GM23338 (cell line): ENCODE data around the gene UBALD2.

Source experiments
- CREB1 ChIP-seq: fragments of 250-450 bp; sonication (Bioruptor Pico); IDR thresholded peaks from 2 replicates; pipeline ENCODE4 v1.5.0; 2020; ENCODE audit warnings: low read depth, mild to moderate bottlenecking, moderate library complexity
- CTCF ChIP-seq, 2 experiments: fragments of 200-600 bp in 1 of 2; sonication (generic) in 1 of 2; conservative IDR thresholded peaks; 2 replicates each; pipeline versions ENCODE4 v1.5.1 to v1.6.1; 2016 to 2017; ENCODE audit warnings: antibody characterized with exemption in 2 of 2, low read depth in 2 of 2, mild to moderate bottlenecking in 2 of 2, moderate library complexity in 1 of 2
- ETS1 ChIP-seq: IDR thresholded peaks from 2 replicates; pipeline ENCODE4 v1.6.1; 2016; ENCODE audit warnings: antibody characterized with exemption
- EZH2 ChIP-seq: fragments of 200-600 bp; sonication (generic); IDR thresholded peaks from one replicate; pipeline ENCODE4 v1.8.0; 2017; ENCODE audit warnings: antibody characterized with exemption, mild to moderate bottlenecking, low read depth; ENCODE audit not compliant: unreplicated experiment
- EZH2phosphoT487 ChIP-seq: fragments of 200-600 bp; sonication (generic); IDR thresholded peaks from one replicate; pipeline ENCODE4 v1.8.1; 2018; ENCODE audit warnings: antibody characterized with exemption; ENCODE audit not compliant: unreplicated experiment
- JUNB ChIP-seq: IDR thresholded peaks from one replicate; pipeline ENCODE4 v1.6.1; 2016; ENCODE audit warnings: antibody characterized with exemption; ENCODE audit not compliant: unreplicated experiment
- NANOG ChIP-seq: IDR thresholded peaks from 2 replicates; pipeline ENCODE4 v1.6.1; 2016; ENCODE audit warnings: antibody characterized with exemption, borderline replicate concordance
- POLR2AphosphoS5 ChIP-seq: IDR thresholded peaks from 2 replicates; pipeline ENCODE4 v1.6.1; 2016; ENCODE audit warnings: antibody characterized with exemption, low read depth
- REST ChIP-seq: IDR thresholded peaks from one replicate; pipeline ENCODE4 v1.6.1; 2018; ENCODE audit warnings: antibody characterized with exemption; ENCODE audit not compliant: unreplicated experiment
- ZNF114 ChIP-seq: fragments of 250-450 bp; sonication (Bioruptor Pico); IDR thresholded peaks from 2 replicates; pipeline ENCODE4 v1.5.0; 2020; ENCODE audit warnings: mild to moderate bottlenecking, moderate library complexity
- ZNF331 ChIP-seq: fragments of 250-450 bp; sonication (Bioruptor Pico); IDR thresholded peaks from 2 replicates; pipeline ENCODE4 v1.5.0; 2020; ENCODE audit warnings: low read depth, mild to moderate bottlenecking, moderate library complexity
- ZNF462 ChIP-seq: fragments of 250-450 bp; sonication (Bioruptor Pico); IDR thresholded peaks from 2 replicates; pipeline ENCODE4 v1.5.0; 2020; ENCODE audit warnings: mild to moderate bottlenecking, moderate library complexity

- TF ChIP-seq CTCF (conservative IDR thresholded peaks at IDR 0.05; ENCODE audit: low read depth in 2 of 2) = peak in 1 of 2 experiments; percentile 28; a peak in 1 of 4 replicates
- TF ChIP-seq EZH2 = no peak
- no peak; the same call in 1 of the 2 replicates for TF ChIP-seq POLR2AphosphoS5
- no peak for TF ChIP-seq REST
- no peak for TF ChIP-seq ZNF331 (CRISPR knock-in tag)
- TF ChIP-seq EZH2phosphoT487 = no peak
- TF ChIP-seq ZNF462 = no peak
- peak; percentile 15; the same call in 1 of the 2 replicates for TF ChIP-seq CREB1 (CRISPR knock-in tag)
- TF ChIP-seq ZNF114 (CRISPR knock-in tag) = no peak
- no peak for TF ChIP-seq JUNB
- TF ChIP-seq NANOG = no peak
- no peak for TF ChIP-seq ETS1
Measured at GRCh38 chr17:76271669-76272540, 6.8 kb downstream of the UBALD2 start.
